Fibroblast of lung (primary cell): ENCODE results near the gene WNT7B. TPM values are rescaled to one million over a fixed set of nuclear protein-coding genes. Genes with fewer than 3 reads are reported as not detected.

Experiments used
- DNase-seq, 2 donors: peaks; one replicate each; pipeline versions ENCODE4 v3.0.0 to v3.0.0-alpha.2; 2010; ENCODE audit warnings: low read depth in 2 of 2
- H2AFZ ChIP-seq: 2 replicates; pipeline ENCODE4 v1.5.1; 2012; ENCODE audit warnings: low read length, control low read depth, inconsistent platforms
- H3K27ac ChIP-seq: 2 replicates; pipeline ENCODE4 v1.5.1; 2011; ENCODE audit warnings: low read length, control low read depth; ENCODE audit not compliant: insufficient read depth
- H3K27me3 ChIP-seq: 2 replicates; pipeline ENCODE4 v1.5.1; 2011; ENCODE audit warnings: mild to moderate bottlenecking, low read length; ENCODE audit not compliant: control insufficient read depth, insufficient read depth
- H3K36me3 ChIP-seq: 2 replicates; pipeline ENCODE4 v1.5.1; 2011; ENCODE audit warnings: low read length; ENCODE audit not compliant: control insufficient read depth, insufficient read depth
- H3K4me1 ChIP-seq: 2 replicates; pipeline ENCODE4 v1.5.1; 2011; ENCODE audit warnings: low read length; ENCODE audit not compliant: control insufficient read depth, insufficient read depth; ENCODE audit errors: extremely low read depth
- H3K4me2 ChIP-seq: 2 replicates; pipeline ENCODE4 v1.5.1; 2011; ENCODE audit warnings: low read length, control low read depth; ENCODE audit not compliant: insufficient read depth; ENCODE audit errors: extremely low read depth
- H3K4me3 ChIP-seq, 4 experiments: fragments of 200-600 bp in 1 of 4; sonication (generic) in 1 of 4; replicated peaks in 1 of 4; 2 replicates each; pipeline ENCODE4 v1.5.1; 2011 to 2016; ENCODE audit warnings: low read length in 4 of 4, low read depth in 3 of 4, mild to moderate bottlenecking in 3 of 4, control low read depth in 2 of 4, inconsistent platforms in 1 of 4, mixed read lengths in 1 of 4; ENCODE audit not compliant: insufficient read depth in 1 of 4; ENCODE audit errors: control extremely low read depth in 1 of 4
- H3K79me2 ChIP-seq: 2 replicates; pipeline ENCODE4 v1.5.1; 2012; ENCODE audit warnings: mild to moderate bottlenecking, low read length, inconsistent platforms; ENCODE audit not compliant: control insufficient read depth, insufficient read depth
- H3K9ac ChIP-seq: 2 replicates; pipeline ENCODE4 v1.5.1; 2011; ENCODE audit warnings: mild to moderate bottlenecking, low read length, control low read depth; ENCODE audit not compliant: insufficient read depth
- H3K9me3 ChIP-seq: 2 replicates; pipeline ENCODE4 v1.5.1; 2012; ENCODE audit warnings: low read depth, low read length; ENCODE audit not compliant: control insufficient read depth, insufficient read depth
- H4K20me1 ChIP-seq: 2 replicates; pipeline ENCODE4 v1.5.1; 2011; ENCODE audit warnings: low read length; ENCODE audit not compliant: control insufficient read depth, insufficient read depth; ENCODE audit errors: extremely low read depth
- EZH2 ChIP-seq: IDR thresholded peaks from 2 replicates; pipeline ENCODE4 v1.5.1; 2012; ENCODE audit warnings: low read length, control low read depth, mild to moderate bottlenecking; ENCODE audit errors: missing control alignments
- polyA plus RNA-seq, 2 donors: library from polyadenylated mRNA; depleted of rRNA in 1 of 2; stranded (reverse) in 1 of 2; unstranded in 1 of 2; fragments of >200 nt; gene quantifications; 2 replicates each; pipeline ENCODE4 v1.2.1, GENCODE V29; 2011 to 2012; ENCODE audit warnings: missing spikeins in 1 of 2
- total RNA-seq: library from RNA; depleted of rRNA; stranded (reverse); fragments of >200 nt; gene quantifications from 2 replicates; pipeline ENCODE4 v1.2.1, GENCODE V29; 2014
- TF ChIP-seq, protein P1 (sequence below), 2 donors: IDR thresholded peaks in 1 of 2; conservative IDR thresholded peaks in 1 of 2; 1 replicate in 1 of 2; 2 replicates in 1 of 2; pipeline ENCODE4 v1.5.1; 2011 to 2012; ENCODE audit warnings: low read length in 2 of 2, control low read depth in 1 of 2, inconsistent platforms in 1 of 2, low read depth in 1 of 2, mild to moderate bottlenecking in 1 of 2

Gene WNT7B
- total and polyA plus RNA-seq, 2 donors (not counting 1 experiment from before 2014, with no cell fraction given), result 0.17 TPM; not detected in 1

DNA sequence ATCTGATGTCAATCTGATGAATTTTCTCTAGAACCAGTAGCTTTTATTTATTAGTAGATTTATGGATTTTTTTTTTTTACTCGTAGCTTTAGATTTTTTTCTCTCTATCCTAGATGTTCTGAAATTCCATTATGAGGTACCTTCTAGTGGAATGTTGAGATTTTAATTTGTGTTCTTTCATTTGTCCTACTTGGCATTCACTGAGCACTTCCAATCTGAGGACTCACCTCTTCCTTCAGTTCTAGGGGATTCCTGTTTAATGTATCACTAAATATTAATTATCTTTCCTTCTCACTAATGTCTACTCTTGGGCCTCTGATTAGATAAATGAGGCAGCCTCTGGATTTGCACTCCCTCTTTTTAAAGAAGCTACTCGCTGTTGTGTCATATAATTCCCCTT, 40.2 kb upstream of the WNT7B start:
- H2AFZ ChIP-seq, result no peak overlapping the region
- DNase-seq, result peak in 1 of 2 donors; percentile 78
- H4K20me1 ChIP-seq, result no peaks in the 10 kb centered on the region
- no peak overlapping the region for H3K4me3 ChIP-seq
- H3K4me2 ChIP-seq, result no peak overlapping the region
- peaks cover 4% of the 10 kb centered on the region for H3K79me2 ChIP-seq
- TF ChIP-seq EZH2, result no peak
- TF ChIP-seq, protein P1, sequence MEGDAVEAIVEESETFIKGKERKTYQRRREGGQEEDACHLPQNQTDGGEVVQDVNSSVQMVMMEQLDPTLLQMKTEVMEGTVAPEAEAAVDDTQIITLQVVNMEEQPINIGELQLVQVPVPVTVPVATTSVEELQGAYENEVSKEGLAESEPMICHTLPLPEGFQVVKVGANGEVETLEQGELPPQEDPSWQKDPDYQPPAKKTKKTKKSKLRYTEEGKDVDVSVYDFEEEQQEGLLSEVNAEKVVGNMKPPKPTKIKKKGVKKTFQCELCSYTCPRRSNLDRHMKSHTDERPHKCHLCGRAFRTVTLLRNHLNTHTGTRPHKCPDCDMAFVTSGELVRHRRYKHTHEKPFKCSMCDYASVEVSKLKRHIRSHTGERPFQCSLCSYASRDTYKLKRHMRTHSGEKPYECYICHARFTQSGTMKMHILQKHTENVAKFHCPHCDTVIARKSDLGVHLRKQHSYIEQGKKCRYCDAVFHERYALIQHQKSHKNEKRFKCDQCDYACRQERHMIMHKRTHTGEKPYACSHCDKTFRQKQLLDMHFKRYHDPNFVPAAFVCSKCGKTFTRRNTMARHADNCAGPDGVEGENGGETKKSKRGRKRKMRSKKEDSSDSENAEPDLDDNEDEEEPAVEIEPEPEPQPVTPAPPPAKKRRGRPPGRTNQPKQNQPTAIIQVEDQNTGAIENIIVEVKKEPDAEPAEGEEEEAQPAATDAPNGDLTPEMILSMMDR (conservative IDR thresholded peaks at IDR 0.05 in 1 of 2, IDR thresholded peaks at IDR 0.05 in 1 of 2; ENCODE audit: low read depth in 1 of 2, low read length in 2 of 2), result no peak
- peaks cover 12% of the 10 kb centered on the region for H3K4me1 ChIP-seq
- no peaks in the 10 kb centered on the region for H3K36me3 ChIP-seq
- no peaks in the 10 kb centered on the region for H3K9me3 ChIP-seq
- H3K27me3 ChIP-seq, result no peaks in the 10 kb centered on the region
- H3K27ac ChIP-seq, result no peak overlapping the region
- H3K9ac ChIP-seq, result no peak overlapping the region

- Histone ChIP-seq H3K9ac (peak overlapping the region; percentile 92), H3K4me1 (peaks cover 12% of the 10 kb centered on the region), H3K79me2 (peaks cover 4% of the 10 kb centered on the region), H3K36me3 (no peaks in the 10 kb centered on the region), H4K20me1 (no peaks in the 10 kb centered on the region), H3K27me3 (no peaks in the 10 kb centered on the region), H3K27ac (peak overlapping the region; percentile 99), H3K4me2 (peak overlapping the region; percentile 97), H3K9me3 (no peaks in the 10 kb centered on the region), H3K4me3 (peak overlapping the region; percentile 54 to 67 (median 60)), H2AFZ (peak overlapping the region; percentile 47)
- TF ChIP-seq, protein P1 (conservative IDR thresholded peaks at IDR 0.05 in 1 of 2, IDR thresholded peaks at IDR 0.05 in 1 of 2; ENCODE audit: low read depth in 1 of 2, low read length in 2 of 2), result peak; percentile 59 to 75
- TF ChIP-seq EZH2, result no peak
- peak; percentile 97 to 98 for DNase-seq
Observed at GRCh38 chr22:46013460-46014416, 36.8 kb upstream of the WNT7B start.

- H3K4me2 ChIP-seq, result peak overlapping the region; percentile 75
- peak overlapping the region in 1 of 4 experiments; percentile 67 for H3K4me3 ChIP-seq
- peaks cover 17% of the 10 kb centered on the region for H3K4me1 ChIP-seq
- no peaks in the 10 kb centered on the region for H4K20me1 ChIP-seq
- peak overlapping the region; percentile 17 for H3K9ac ChIP-seq
- TF ChIP-seq, protein P1 (conservative IDR thresholded peaks at IDR 0.05 in 1 of 2, IDR thresholded peaks at IDR 0.05 in 1 of 2; ENCODE audit: low read depth in 1 of 2, low read length in 2 of 2), result no peak
- TF ChIP-seq EZH2, result no peak
- no peaks in the 10 kb centered on the region for H3K9me3 ChIP-seq
- no peak for DNase-seq
- peaks cover 4% of the 10 kb centered on the region for H3K79me2 ChIP-seq
- no peaks in the 10 kb centered on the region for H3K27me3 ChIP-seq
- no peaks in the 10 kb centered on the region for H3K36me3 ChIP-seq
- no peak overlapping the region for H2AFZ ChIP-seq
- peak overlapping the region; percentile 99 for H3K27ac ChIP-seq
Observed at GRCh38 chr22:46012881-46013281, 35.9 kb upstream of the WNT7B start.
